MM.1S (cell line): ENCODE measurements around the gene TMEM178B.

Source experiments
- DNase-seq: peaks from one replicate; pipeline ENCODE4 v3.0.0-alpha.2; 2015
- H2AFZ ChIP-seq: fragments of 300-600 bp; sonication (generic); 2 replicates; pipeline ENCODE4 v1.6.0; 2016; ENCODE audit warnings: antibody characterized with exemption, low read length
- H3F3A ChIP-seq: fragments of 300-600 bp; sonication (generic); 2 replicates; pipeline ENCODE4 v1.6.1; 2016; ENCODE audit warnings: mild to moderate bottlenecking, antibody characterized with exemption, low read length, moderate library complexity, mixed read lengths; ENCODE audit not compliant: insufficient read depth
- H3K27ac ChIP-seq: fragments of 300-600 bp; sonication (generic); 2 replicates; pipeline ENCODE4 v1.5.1; 2016; ENCODE audit warnings: mild to moderate bottlenecking, low read length
- H3K27me3 ChIP-seq: fragments of 300-600 bp; sonication (generic); replicated peaks from 2 replicates; pipeline ENCODE4 v1.6.0; 2016; ENCODE audit warnings: low read length; ENCODE audit not compliant: insufficient read depth
- H3K36me3 ChIP-seq: fragments of 300-600 bp; sonication (generic); replicated peaks from 2 replicates; pipeline ENCODE4 v1.6.1; 2016; ENCODE audit warnings: mild to moderate bottlenecking, low read length, mixed read lengths; ENCODE audit not compliant: insufficient read depth
- H3K4me1 ChIP-seq: fragments of 300-600 bp; sonication (generic); 2 replicates; pipeline ENCODE4 v1.6.1; 2016; ENCODE audit warnings: low read length, mixed read lengths
- H3K4me2 ChIP-seq: fragments of 300-600 bp; sonication (generic); 2 replicates; pipeline ENCODE4 v1.6.0; 2016; ENCODE audit warnings: low read depth, low read length
- H3K4me3 ChIP-seq: fragments of 300-600 bp; sonication (generic); 2 replicates; pipeline ENCODE4 v1.5.1; 2016; ENCODE audit warnings: low read length, mixed read lengths
- H3K79me2 ChIP-seq: fragments of 300-600 bp; sonication (generic); 2 replicates; pipeline ENCODE4 v1.6.1; 2016; ENCODE audit warnings: mixed run types, low read length, mixed read lengths
- H3K9ac ChIP-seq: fragments of 300-600 bp; sonication (generic); 2 replicates; pipeline ENCODE4 v1.6.1; 2016; ENCODE audit warnings: low read length, mixed read lengths
- H3K9me2 ChIP-seq: fragments of 300-600 bp; sonication (generic); replicated peaks from 2 replicates; pipeline ENCODE4 v1.6.1; 2016; ENCODE audit warnings: mild to moderate bottlenecking, low read length, mixed read lengths; ENCODE audit not compliant: insufficient read depth
- H3K9me3 ChIP-seq: fragments of 300-600 bp; sonication (generic); replicated peaks from 2 replicates; pipeline ENCODE4 v1.6.1; 2016; ENCODE audit warnings: mild to moderate bottlenecking, low read length, mixed read lengths; ENCODE audit not compliant: insufficient read depth
- H4K20me1 ChIP-seq: fragments of 300-600 bp; sonication (generic); 2 replicates; pipeline ENCODE4 v1.6.1; 2016; ENCODE audit warnings: mild to moderate bottlenecking, low read length, moderate library complexity, mixed read lengths; ENCODE audit not compliant: insufficient read depth
- CTCF ChIP-seq: fragments of 300-600 bp; sonication (generic); IDR thresholded peaks from 2 replicates; pipeline ENCODE4 v1.5.1; 2016; ENCODE audit warnings: antibody characterized with exemption, low read length, mixed read lengths
- EZH2 ChIP-seq: fragments of 300-600 bp; sonication (generic); optimal IDR thresholded peaks from 2 replicates; pipeline ENCODE3; 2017; ENCODE audit warnings: low read depth, mild to moderate bottlenecking, antibody characterized with exemption, low read length, mixed read lengths
- EZH2phosphoT487 ChIP-seq: fragments of 300-600 bp; sonication (generic); IDR thresholded peaks from 2 replicates; pipeline ENCODE4 v1.6.1; 2018; ENCODE audit warnings: antibody characterized with exemption, low read length

The TMEM178B gene

GRCh38 chr7:141501451-141501850, 427.6 kb downstream of the TMEM178B start:
- H3K79me2 ChIP-seq: no peaks in the 10 kb centered on the region
- no peaks in the 10 kb centered on the region for H3K27me3 ChIP-seq
- H3K4me2 ChIP-seq: no peak overlapping the region
- no peaks in the 10 kb centered on the region for H3K4me1 ChIP-seq
- no peaks in the 10 kb centered on the region for H3K36me3 ChIP-seq
- H2AFZ ChIP-seq: no peak overlapping the region
- H3K9me3 ChIP-seq: no peaks in the 10 kb centered on the region
- no peak overlapping the region for H3K27ac ChIP-seq
- TF ChIP-seq EZH2phosphoT487: no peak
- TF ChIP-seq CTCF: no peak
- no peak for TF ChIP-seq EZH2
- no peaks in the 10 kb centered on the region for H4K20me1 ChIP-seq
- H3F3A ChIP-seq: no peaks in the 10 kb centered on the region
- no peak overlapping the region for H3K4me3 ChIP-seq
- H3K9ac ChIP-seq: no peak overlapping the region
- DNase-seq: no peak
- no peaks in the 10 kb centered on the region for H3K9me2 ChIP-seq

- no peaks in the 10 kb centered on the region for H3K4me1 ChIP-seq
- no peaks in the 10 kb centered on the region for H3K36me3 ChIP-seq
- H3K9me3 ChIP-seq: no peaks in the 10 kb centered on the region
- H3K27me3 ChIP-seq: no peaks in the 10 kb centered on the region
- no peaks in the 10 kb centered on the region for H3F3A ChIP-seq
- H3K27ac ChIP-seq: no peak overlapping the region
- no peaks in the 10 kb centered on the region for H3K79me2 ChIP-seq
- H4K20me1 ChIP-seq: no peaks in the 10 kb centered on the region
- H2AFZ ChIP-seq: no peak overlapping the region
- no peak for DNase-seq
- H3K9ac ChIP-seq: no peak overlapping the region
- no peak for TF ChIP-seq EZH2
- TF ChIP-seq CTCF: no peak
- TF ChIP-seq EZH2phosphoT487: no peak
- H3K4me2 ChIP-seq: no peak overlapping the region
- H3K9me2 ChIP-seq: no peaks in the 10 kb centered on the region
- no peak overlapping the region for H3K4me3 ChIP-seq
Measured at GRCh38 chr7:141511316-141511675, 437.4 kb downstream of the TMEM178B start.

GRCh38 chr7:141511676-141512396, 438.0 kb downstream of the TMEM178B start:
- Histone ChIP-seq H3K36me3 (no peaks in the 10 kb centered on the region), H3K9me3 (no peaks in the 10 kb centered on the region), H3K9me2 (no peaks in the 10 kb centered on the region), H3K27ac (no peak overlapping the region), H3K4me3 (no peak overlapping the region), H4K20me1 (no peaks in the 10 kb centered on the region), H3K79me2 (no peaks in the 10 kb centered on the region), H3F3A (no peaks in the 10 kb centered on the region), H3K4me2 (no peak overlapping the region), H2AFZ (no peak overlapping the region), H3K9ac (no peak overlapping the region), H3K4me1 (no peaks in the 10 kb centered on the region), H3K27me3 (no peaks in the 10 kb centered on the region)
- no peak for DNase-seq
- TF ChIP-seq EZH2: no peak
- no peak for TF ChIP-seq CTCF
- no peak for TF ChIP-seq EZH2phosphoT487
